ENCODE data around the gene COL4A6.

DNA sequence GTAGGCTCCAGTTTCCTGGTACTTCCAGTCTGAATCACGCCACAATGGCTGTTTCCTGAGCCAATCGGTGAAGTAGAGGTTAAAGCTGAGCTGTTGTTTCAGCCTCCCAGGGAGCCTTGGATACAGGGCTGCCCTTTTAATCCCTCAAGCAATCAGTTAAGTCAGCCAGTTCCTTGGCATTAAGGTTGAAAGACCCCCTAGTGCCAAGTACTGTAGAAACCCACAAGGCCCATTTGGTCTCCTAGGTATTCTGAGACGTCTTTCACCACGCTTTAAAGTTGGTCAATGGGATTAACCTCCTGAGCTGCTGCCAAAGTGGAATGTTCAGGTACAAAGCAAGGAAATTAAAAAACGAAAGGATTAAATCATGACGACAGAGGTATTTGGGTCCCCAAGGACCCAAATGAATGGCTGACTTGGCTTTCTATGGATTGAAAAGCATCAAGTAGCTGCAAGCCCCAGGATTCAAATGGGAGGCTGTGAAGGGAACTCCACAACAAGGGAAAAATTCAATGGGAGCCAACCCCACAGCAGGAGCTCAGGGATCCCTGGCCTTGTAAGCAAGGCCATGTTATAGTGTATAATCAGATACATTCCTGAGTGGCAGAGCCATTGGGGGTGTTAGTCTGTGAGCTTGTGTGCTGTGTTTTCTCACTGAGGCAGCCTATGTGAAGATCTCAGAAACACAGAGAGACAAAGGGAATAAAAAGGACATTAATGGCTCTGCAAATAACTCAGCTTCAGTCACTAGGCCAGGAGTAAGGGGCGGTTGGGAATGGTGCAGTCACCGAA lies 260.7 kb downstream of the COL4A6 start:
- TF ChIP-seq RAD21 (IDR thresholded peaks at IDR 0.05) = no peak
- TF ChIP-seq TAF1 (conservative IDR thresholded peaks at IDR 0.05) = no peak
